ENCODE data around the gene TTBK1. TPM values are rescaled to one million over a fixed set of nuclear protein-coding genes. Genes with fewer than 3 reads are reported as not detected.

TTBK1 gene
- polyA plus RNA-seq, 1 of the 3 experiments (the other 2 are of a cell fraction), result 0.94 TPM

DNA sequence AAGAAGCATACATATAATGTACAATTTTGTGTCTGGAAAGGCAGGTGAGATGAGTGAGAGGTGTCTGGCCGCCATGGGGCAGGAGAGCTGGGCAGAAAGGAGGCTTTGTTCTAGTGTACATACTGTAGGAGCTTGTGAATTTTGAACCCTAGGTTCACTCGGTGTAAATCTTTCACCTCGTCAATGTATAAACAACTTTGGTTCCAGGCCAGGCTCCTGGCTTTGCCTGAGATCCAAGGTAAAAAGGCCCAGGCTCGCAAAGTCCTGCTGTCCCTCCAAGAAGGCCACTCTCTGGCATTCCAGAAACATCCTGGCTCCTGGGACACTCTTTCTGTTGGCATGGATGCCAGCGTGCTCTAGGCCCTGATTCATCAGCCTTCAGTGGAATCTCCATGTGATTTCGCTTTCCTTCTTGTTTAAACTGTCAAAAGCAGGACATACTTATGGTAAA is 47.6 kb downstream of the TTBK1 start:
- ChIA-PET POLR2A (no interaction called here), CTCF (interaction anchor here (0.9 kb wide), 1 partner anchor 61 kb away, joined by 3 read pairs; no protein-coding TSS in a partner anchor)
- H3K36me3 ChIP-seq (replicated peaks in 1 of 2; ENCODE audit: control insufficient read depth in 1 of 2, insufficient read depth in 2 of 2, low read length in 1 of 2), result no peaks in the 10 kb centered on the region
- H3K9me3 ChIP-seq, result no peaks in the 10 kb centered on the region
- H4K20me1 ChIP-seq (ENCODE audit: insufficient read depth), result no peaks in the 10 kb centered on the region
- H3K27ac ChIP-seq (ENCODE audit: low read depth in 2 of 2, low read length in 1 of 2), result no peak overlapping the region
- peak overlapping the region; percentile 35; the same call in 1 of the 2 replicates for H2AFZ ChIP-seq (ENCODE audit: low read depth)
- DNase-seq, result no peak
- no peaks in the 10 kb centered on the region for H3K4me1 ChIP-seq (ENCODE audit: control insufficient read depth in 1 of 2, insufficient read depth in 2 of 2, low read depth in 1 of 2, low read length in 1 of 2)
- H3K9me2 ChIP-seq, result no peaks in the 10 kb centered on the region
- H3K4me2 ChIP-seq, result no peak overlapping the region
- no peaks in the 10 kb centered on the region for H3F3A ChIP-seq (replicated peaks; ENCODE audit: insufficient read depth)
- H3K9ac ChIP-seq, result no peak overlapping the region
- H3K79me2 ChIP-seq (ENCODE audit: insufficient read depth), result no peaks in the 10 kb centered on the region
- no peaks in the 10 kb centered on the region; the same call in 1 of the 2 replicates for H3K27me3 ChIP-seq (ENCODE audit: insufficient read depth)
- H3K4me3 ChIP-seq (ENCODE audit: low read depth in 2 of 2, low read length in 1 of 2), result no peak overlapping the region
- WGBS (ENCODE audit: low lambda C conversion rate), result 81% methylated on average over 6 of the region's 6 CpGs
- no peak for TF ChIP-seq IRF3 (IDR thresholded peaks at IDR 0.05; ENCODE audit: low read depth, low read length)
- no peak for TF ChIP-seq MXI1 (IDR thresholded peaks at IDR 0.05; ENCODE audit: low read depth, low read length)
- TF ChIP-seq RAD21 (IDR thresholded peaks at IDR 0.05; ENCODE audit: low read length), result no peak
- TF ChIP-seq RCOR1 (IDR thresholded peaks at IDR 0.05; ENCODE audit: low read length), result no peak
- no peak for TF ChIP-seq SMC3 (IDR thresholded peaks at IDR 0.05; ENCODE audit: low read depth, low read length)
- no peak for TF ChIP-seq RXRA (IDR thresholded peaks at IDR 0.05; ENCODE audit: borderline replicate concordance, low read depth)
- TF ChIP-seq, protein P1, sequence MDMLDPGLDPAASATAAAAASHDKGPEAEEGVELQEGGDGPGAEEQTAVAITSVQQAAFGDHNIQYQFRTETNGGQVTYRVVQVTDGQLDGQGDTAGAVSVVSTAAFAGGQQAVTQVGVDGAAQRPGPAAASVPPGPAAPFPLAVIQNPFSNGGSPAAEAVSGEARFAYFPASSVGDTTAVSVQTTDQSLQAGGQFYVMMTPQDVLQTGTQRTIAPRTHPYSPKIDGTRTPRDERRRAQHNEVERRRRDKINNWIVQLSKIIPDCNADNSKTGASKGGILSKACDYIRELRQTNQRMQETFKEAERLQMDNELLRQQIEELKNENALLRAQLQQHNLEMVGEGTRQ (IDR thresholded peaks at IDR 0.05; ENCODE audit: borderline replicate concordance, low read depth, low read length), result no peak
- no peak for TF ChIP-seq REST (IDR thresholded peaks at IDR 0.05; ENCODE audit: low read depth, low read length)
- TF ChIP-seq YY1 (IDR thresholded peaks at IDR 0.05; ENCODE audit: low read depth), result no peak
- no peak for TF ChIP-seq POLR2AphosphoS5 (IDR thresholded peaks at IDR 0.05; ENCODE audit: low read depth, low read length)
- no peak for TF ChIP-seq SIN3A (IDR thresholded peaks at IDR 0.05; ENCODE audit: borderline replicate concordance, low read depth, low read length)
- no peak for TF ChIP-seq NRF1 (IDR thresholded peaks at IDR 0.05; ENCODE audit: low read depth, low read length)
- TF ChIP-seq CHD2 (IDR thresholded peaks at IDR 0.05; ENCODE audit: low read length, partially characterized antibody), result no peak
- TF ChIP-seq FOXM1 (IDR thresholded peaks at IDR 0.05; ENCODE audit: low read depth), result no peak
- no peak for TF ChIP-seq JUND (IDR thresholded peaks at IDR 0.05)
- no peak for TF ChIP-seq EP300 (IDR thresholded peaks at IDR 0.05; ENCODE audit: borderline replicate concordance in 1 of 2, low read depth in 1 of 2, low read length in 1 of 2)
- TF ChIP-seq, protein P2, sequence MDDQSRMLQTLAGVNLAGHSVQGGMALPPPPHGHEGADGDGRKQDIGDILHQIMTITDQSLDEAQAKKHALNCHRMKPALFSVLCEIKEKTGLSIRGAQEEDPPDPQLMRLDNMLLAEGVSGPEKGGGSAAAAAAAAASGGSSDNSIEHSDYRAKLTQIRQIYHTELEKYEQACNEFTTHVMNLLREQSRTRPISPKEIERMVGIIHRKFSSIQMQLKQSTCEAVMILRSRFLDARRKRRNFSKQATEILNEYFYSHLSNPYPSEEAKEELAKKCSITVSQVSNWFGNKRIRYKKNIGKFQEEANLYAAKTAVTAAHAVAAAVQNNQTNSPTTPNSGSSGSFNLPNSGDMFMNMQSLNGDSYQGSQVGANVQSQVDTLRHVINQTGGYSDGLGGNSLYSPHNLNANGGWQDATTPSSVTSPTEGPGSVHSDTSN (IDR thresholded peaks at IDR 0.05), result no peak
- TF ChIP-seq TAF1 (IDR thresholded peaks at IDR 0.05; ENCODE audit: borderline replicate concordance, low read depth, low read length), result no peak
- TF ChIP-seq, protein P3, sequence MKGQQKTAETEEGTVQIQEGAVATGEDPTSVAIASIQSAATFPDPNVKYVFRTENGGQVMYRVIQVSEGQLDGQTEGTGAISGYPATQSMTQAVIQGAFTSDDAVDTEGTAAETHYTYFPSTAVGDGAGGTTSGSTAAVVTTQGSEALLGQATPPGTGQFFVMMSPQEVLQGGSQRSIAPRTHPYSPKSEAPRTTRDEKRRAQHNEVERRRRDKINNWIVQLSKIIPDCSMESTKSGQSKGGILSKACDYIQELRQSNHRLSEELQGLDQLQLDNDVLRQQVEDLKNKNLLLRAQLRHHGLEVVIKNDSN (IDR thresholded peaks at IDR 0.05; ENCODE audit: borderline replicate concordance, low read depth), result no peak
- TF ChIP-seq ELF1 (IDR thresholded peaks at IDR 0.05), result no peak
